Measurements from ENCODE around the gene ADAM11.
"Not testable (repeated sequence)": the region's sequence is repeated elsewhere in the genome, so short reads cannot be mapped to it uniquely, and the experiment has no call there.

The ADAM11 gene

GRCh38 chr17:44758414-44759085 is at the start of gene ADAM11:
TSS of gene ADAM11 (plus strand) at chr17:44758988. CDS start at chr17:44759200, 212 bp downstream.
- DNase-seq, result no peak

DNA sequence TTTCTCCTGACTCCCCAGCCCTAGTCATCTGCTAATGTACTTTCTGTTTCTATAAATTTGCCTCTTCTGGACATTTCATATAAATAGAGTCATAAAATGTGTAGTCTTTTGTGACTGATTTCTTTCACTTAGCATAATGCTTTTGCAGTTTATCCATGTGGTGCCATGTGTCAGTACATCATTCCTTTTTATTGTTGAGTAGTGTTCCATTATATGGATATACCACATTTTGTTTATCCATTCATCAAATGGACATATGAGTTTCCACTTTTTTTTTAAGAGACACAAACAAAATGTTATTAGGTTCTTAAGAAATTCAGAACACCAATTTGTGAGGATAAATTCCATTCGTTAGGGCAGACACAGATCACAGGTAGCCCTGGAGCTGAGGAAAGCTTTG is 39.3 kb upstream of the ADAM11 start:
- no peak for DNase-seq

- DNase-seq, result no peak
Observed at GRCh38 chr17:44722254-44722653, 36.5 kb upstream of the ADAM11 start.

GRCh38 chr17:44726121-44726520 is 32.7 kb upstream of the ADAM11 start:
- not testable (repeated sequence) for DNase-seq

GRCh38 chr17:44733753-44734152 is 25.0 kb upstream of the ADAM11 start:
- no peak for DNase-seq

DNA sequence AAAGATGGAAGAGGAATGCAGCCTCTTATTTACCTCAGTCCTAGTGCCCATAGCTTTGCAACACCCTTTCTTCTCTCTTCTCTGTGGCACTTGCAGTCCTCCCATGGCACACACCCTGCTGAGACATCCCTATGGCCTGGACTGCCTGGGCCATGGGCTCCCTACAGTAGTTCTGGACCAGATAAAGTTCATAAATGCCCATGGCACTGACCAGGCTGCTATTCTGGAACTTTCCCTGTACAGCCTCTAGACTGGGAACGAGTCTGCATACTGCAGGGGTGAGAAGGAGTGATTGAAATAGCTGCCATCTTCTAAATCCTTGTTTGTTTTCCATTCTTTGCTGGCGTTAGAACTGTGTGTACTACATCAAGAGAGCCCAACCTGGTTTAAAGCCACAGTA is 24.5 kb upstream of the ADAM11 start:
- no peak for DNase-seq

DNA sequence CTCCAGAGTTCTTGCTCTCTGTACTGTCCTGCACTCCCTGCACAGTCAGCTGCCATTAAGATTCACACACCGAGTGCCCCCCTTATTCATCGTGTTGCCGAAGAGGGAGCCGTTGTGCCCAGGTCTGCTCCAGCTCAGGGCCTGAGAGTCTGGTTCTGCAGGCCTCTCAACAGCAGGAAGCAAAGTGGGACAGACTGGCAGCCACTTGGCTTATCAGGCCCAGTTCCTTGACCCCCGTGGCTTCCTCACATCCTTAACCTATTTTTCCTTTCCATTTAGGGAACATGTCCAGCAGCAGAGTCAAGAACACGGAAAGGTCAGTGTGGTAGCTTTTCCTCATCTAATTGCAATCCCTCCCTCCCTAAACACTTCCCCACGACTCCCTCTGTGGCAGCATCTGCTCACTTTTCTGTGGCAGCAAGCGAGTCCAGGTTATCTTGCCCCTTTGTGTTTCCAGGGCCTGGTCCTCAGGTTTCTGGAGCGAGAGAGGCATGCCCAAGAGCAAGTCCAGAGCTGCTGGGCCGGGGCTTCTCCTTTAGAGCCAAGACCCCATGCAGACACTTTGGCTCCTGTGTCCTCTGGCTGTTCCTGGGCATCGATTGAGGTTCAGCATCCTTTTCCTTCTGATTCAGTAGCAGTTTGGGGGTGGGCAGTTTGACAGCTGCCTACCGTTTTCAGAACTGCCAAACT is 22.1 kb upstream of the ADAM11 start:
- no peak for DNase-seq

DNA sequence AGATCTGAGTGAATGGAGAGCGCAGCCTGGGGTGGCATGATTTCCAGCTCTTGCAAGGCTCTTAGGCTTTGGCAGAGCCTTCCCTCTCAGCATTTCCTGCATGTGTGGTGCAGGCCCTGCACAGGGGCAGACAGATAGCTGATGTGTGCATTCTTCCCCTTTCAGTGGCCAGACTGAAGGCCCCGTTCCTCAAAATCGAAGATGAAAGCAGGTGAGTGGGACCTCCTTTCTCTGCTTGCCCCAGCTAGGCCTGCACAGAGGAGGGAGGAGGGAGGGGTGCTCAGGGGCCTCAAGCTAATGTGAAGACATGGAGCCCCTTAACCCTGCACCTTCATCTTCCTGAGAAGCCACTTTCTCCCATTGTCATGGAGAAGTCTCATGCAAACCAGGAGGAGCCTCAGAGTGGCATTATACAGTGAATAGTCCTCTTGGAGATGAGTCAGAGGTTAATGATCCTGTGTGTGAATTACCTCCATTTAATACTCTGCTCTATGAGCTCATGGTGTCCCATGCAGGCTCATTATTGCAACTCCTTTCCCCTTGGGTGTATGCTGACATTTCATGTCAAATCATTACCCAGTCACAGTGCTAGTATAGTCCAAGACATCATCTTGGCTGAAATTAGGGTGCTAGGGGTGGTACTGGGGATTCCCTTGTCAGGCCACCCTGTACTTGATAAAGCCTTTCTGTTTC is 20.4 kb upstream of the ADAM11 start:
- no peak for DNase-seq

- no peak for DNase-seq
Observed at GRCh38 chr17:44741316-44741715, 17.5 kb upstream of the ADAM11 start.

- DNase-seq, result no peak
Observed at GRCh38 chr17:44745301-44745700, 13.5 kb upstream of the ADAM11 start.

DNA sequence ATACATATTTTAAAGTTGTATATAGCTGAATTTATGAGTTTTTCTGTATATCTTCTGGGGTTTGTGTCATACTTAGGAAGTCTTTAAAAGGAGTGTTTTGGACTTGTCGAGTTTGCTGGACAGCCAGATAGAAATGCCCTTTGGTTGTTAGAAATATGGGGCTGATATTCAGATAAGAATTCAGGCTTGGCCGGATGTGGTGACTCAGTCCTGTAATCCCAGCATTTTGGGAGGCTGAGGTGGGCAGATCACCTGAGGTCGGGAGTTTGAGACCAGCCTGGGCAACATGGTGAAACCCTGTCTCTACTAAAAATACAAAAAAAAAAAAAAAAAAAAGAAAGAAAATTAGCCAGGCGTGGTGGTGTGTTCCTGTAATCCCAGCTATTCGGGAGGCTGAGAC is 13.1 kb upstream of the ADAM11 start:
- not testable (repeated sequence) for DNase-seq

- DNase-seq, result no peak
Observed at GRCh38 chr17:44747566-44747965, 11.2 kb upstream of the ADAM11 start.

DNA sequence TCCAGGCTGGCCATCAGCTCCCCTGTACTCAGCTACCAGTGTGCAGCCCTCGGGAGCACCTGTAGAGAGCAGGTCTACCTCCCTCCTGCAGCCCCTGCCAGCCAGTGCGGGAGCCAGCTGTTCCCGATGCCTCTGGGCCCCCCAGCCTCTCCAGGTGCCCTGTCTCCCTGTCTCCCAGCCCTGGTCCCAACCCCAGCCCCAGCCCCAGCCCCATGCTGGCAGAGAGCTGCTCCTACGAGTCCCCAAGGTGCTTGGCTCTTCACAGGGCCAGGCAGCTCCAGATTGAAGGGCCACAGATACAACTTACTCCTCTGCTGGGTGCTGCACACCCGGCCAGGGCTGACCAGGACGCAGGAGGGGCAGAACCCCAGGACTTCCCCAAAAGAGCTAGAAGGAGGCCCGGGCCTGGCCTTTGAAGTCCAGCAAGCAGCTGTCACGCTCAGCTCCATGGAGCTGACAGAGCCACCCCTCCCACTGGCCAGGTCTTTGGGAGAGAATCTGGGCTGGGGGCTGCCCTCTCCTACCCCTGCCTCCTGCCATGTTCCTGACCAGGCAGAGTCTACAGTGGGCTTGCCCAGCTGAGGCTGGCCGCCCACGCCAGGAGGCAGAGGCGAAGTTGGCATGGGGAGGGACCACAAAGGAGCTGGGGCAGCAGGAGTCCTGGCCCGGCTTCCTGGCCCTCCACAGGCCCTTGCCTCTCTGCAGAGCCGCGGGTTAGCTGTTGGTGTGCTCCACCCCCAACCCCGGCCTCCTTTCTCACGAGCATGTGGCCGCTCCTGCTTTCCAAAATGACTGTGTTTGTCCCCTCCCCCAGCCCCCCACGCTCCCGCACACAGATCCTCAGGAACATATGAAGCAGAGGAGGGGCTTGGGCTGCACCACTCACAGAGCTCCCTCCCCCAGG is 9.5 kb upstream of the ADAM11 start:
- DNase-seq, result no peak

GRCh38 chr17:44749980-44750318 is 8.8 kb upstream of the ADAM11 start:
- DNase-seq, result no peak

- no peak for DNase-seq
Observed at GRCh38 chr17:44751331-44751730, 7.5 kb upstream of the ADAM11 start.

- DNase-seq, result no peak
Observed at GRCh38 chr17:44751806-44752205, 7.0 kb upstream of the ADAM11 start.

DNA sequence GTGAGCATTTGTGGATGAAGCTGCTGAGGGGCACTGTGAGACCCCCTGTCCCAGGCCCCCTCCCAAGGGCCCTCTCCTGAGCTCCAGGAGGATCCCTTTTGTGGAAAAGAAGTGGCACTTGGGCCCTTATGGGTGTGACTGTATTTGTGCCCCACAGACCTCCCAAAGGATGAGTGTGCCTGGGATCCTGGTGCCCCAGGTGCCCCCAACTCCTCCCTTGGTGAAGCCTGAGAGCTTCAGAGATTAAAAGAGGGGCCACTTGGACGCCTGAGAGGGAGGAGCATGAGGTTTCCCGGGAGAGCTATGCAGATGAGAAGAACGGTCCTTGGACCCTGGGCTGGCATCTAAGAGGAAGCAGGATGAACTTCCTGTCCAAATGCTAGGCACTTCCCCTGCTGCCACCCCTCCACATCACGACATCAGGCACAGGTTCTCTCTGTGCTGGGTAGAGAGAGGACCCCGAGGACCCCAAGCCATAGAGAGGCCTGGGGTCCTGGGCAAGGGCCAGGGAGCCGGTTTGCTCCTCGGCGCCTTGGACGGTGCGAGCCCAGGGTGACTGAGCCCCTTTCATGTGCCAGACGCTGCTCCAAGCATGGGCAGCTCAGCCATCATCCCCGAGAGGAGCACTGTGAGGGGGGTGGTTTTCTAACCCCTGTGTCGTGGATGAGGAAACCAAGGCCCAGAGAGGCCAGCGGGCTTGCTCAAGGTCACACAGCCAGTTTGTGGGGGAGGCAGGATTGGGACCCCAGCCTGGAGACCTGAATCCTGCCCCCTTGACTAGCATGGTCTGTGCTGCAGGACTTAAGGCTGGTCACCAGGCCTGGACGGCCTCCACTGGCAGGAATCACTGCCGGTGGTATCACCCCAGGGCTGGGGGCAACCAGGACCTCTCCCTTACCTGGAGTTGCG is 5.6 kb upstream of the ADAM11 start:
- DNase-seq, result no peak

DNA sequence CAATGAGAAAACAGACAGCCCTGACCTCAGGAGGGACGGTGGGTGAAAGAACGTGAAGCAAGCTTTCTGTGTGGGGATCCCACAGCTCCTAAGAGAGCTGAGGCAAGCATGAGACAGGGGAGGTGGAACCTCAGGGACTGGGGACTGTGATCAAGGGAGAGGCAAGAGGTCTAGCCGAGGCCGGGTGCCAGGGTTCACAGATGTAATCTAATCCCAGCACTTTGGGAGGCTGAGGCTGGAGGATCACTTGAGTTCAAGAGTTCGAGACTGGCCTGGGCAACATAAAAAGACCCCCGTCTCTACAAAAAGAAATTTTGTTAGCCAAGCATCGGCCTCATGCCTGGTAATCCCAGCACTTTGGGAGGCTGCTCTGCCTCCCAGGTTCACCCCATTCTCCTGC is 4.5 kb upstream of the ADAM11 start:
- DNase-seq, result no peak

DNA sequence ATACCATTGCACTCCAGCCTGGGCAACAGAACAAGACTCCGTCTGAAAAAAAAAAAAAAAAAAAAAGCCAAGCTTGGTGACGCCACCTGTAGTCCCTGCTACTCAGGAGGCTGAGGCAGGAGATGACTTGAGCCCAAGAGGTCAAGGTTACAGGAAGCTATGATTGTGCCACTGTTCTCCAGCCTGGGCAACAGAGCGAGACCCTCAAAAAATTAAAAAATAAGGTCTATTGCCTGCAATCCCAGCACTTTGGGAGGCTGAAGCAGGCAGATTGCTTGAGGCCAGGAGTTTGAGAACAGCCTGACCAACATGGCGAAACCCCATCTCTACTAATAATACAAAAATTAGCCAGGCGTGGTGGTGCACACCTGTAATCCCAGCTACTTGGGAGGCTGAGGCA is 3.6 kb upstream of the ADAM11 start:
- DNase-seq, result not testable (repeated sequence)

- DNase-seq, result no peak
Observed at GRCh38 chr17:44757045-44757917, 1.5 kb upstream of the ADAM11 start.

DNA sequence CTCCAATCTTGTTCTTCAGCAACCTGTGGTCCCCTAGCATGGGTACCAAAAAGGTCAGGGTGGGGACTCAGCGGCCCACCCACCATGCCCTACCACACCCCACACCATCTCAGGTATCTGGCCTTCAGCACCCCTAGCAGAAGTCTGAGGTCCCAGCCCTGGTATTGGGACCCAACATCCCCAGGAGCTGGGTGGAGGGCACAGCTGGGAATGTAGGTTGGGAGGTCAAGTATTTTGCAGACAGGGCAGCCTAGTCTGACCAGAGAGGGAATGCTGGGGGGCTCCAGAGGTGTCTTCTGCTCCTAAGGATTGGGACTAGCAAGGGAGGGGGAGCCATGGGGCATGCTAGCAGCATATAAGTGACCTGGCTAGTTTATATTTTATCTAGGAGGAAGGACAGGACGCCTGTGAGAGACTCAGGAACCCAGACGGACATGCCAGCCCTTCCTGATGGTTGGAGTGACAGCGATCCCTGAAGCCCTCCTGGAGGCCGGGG is 822 bp upstream of the ADAM11 start:
- no peak for DNase-seq

Measured in midbrain (tissue), 1 donor.